K562 (cell line): ENCODE data around the gene TMEM202. TPM values are rescaled to one million over a fixed set of nuclear protein-coding genes. Genes with fewer than 3 reads are reported as not detected.

Experiments
- ATAC-seq: fragments of 200-7000 bp; cut with Tn5 transposase; 3 replicates; pipeline ENCODE4 v1.9.1; 2020; ENCODE audit warnings: moderate library complexity
- BruUV-seq: library from RNA; stranded (reverse); fragments of 400-500 nt; replicated peaks from 2 replicates; lab custom pipeline; 2021; lab: Mats Ljungman, UMichigan
- CTCF ChIA-PET: fragments of 300-600 bp; formaldehyde crosslinking; extraction: SDS; loops from one replicate; lab custom pipeline; 2021; ENCODE audit warnings: low intra/inter-chr PET ratio; lab: Yijun Ruan, JAX
- POLR2A ChIA-PET: fragments of 300-600, 350-650 bp; sonication (Branson Sonifier 250); formaldehyde crosslinking; extraction: SDS; loops from one replicate; lab custom pipeline; 2021; ENCODE audit warnings: antibody characterized with exemption, inconsistent platforms; lab: Yijun Ruan, JAX
- DNase-seq, 4 experiments: peaks; one replicate each; pipeline versions ENCODE4 v3.0.0 to v3.0.0-alpha.2; 2011 to 2018; ENCODE audit warnings: low spot score in 3 of 4, mixed read lengths in 3 of 4; ENCODE audit errors: extremely low read depth in 1 of 4
- FAIRE-seq: peaks from 2 replicates; lab custom pipeline; 2011; peaks lifted over from hg19 to GRCh38; lab: Jason Lieb, UNC
- H2AFZ ChIP-seq: 2 replicates; pipeline ENCODE4 v1.6.0; 2011; ENCODE audit warnings: low read depth, low read length, control low read depth, inconsistent platforms
- H3K27ac ChIP-seq: fragments of 200-600 bp; 3 replicates; pipeline ENCODE4 v1.8.0; 2011; ENCODE audit warnings: low read depth, mild to moderate bottlenecking, control low read depth, inconsistent platforms, low read length, moderate library complexity, mixed read lengths; ENCODE audit errors: extremely low read depth
- H3K27me3 ChIP-seq, 2 experiments: fragments of 300-600 bp in 1 of 2; 2 replicates in 1 of 2; 3 replicates in 1 of 2; pipeline versions ENCODE4 v1.6.0 to v1.8.0; 2011; ENCODE audit warnings: inconsistent platforms in 2 of 2, low read length in 2 of 2, mild to moderate bottlenecking in 1 of 2, mixed read lengths in 1 of 2, moderate library complexity in 1 of 2; ENCODE audit not compliant: control insufficient read depth in 2 of 2, insufficient read depth in 2 of 2
- H3K36me3 ChIP-seq: fragments of 300-600 bp; 3 replicates; pipeline ENCODE4 v1.8.0; 2011; ENCODE audit warnings: mild to moderate bottlenecking, low read length, inconsistent platforms; ENCODE audit not compliant: control insufficient read depth, insufficient read depth
- H3K4me1 ChIP-seq, 2 experiments: fragments of 200-600 bp in 1 of 2; replicated peaks in 1 of 2; 2 replicates in 1 of 2; 3 replicates in 1 of 2; pipeline versions ENCODE4 v1.5.1 to v1.8.0; 2011; ENCODE audit warnings: inconsistent platforms in 2 of 2, low read length in 2 of 2, mild to moderate bottlenecking in 1 of 2, mixed read lengths in 1 of 2, moderate library complexity in 1 of 2; ENCODE audit not compliant: control insufficient read depth in 2 of 2, insufficient read depth in 2 of 2
- H3K4me2 ChIP-seq: 2 replicates; pipeline ENCODE4 v1.6.1; 2011; ENCODE audit warnings: low read length, control low read depth, inconsistent platforms, mixed read lengths; ENCODE audit not compliant: insufficient read depth
- H3K4me3 ChIP-seq: fragments of 200-600 bp; sonication (generic), shearing (Covaris generic); 2 replicates; pipeline ENCODE4 v1.5.1; 2016; ENCODE audit warnings: control low read depth, inconsistent platforms
- H3K79me2 ChIP-seq: fragments of 200-600 bp; 3 replicates; pipeline ENCODE4 v1.8.0; 2011; ENCODE audit warnings: low read length, inconsistent platforms; ENCODE audit not compliant: control insufficient read depth, insufficient read depth
- H3K9ac ChIP-seq, 2 experiments: 2 replicates each; pipeline versions ENCODE4 v1.6.0 to v1.6.1; 2011; ENCODE audit warnings: low read depth in 2 of 2, low read length in 2 of 2, control low read depth in 1 of 2, inconsistent platforms in 1 of 2, mild to moderate bottlenecking in 1 of 2, mixed read lengths in 1 of 2; ENCODE audit not compliant: insufficient read depth in 1 of 2
- H3K9me1 ChIP-seq: one replicate; pipeline ENCODE4 v1.6.0; 2011; ENCODE audit warnings: inconsistent platforms, mild to moderate bottlenecking, low read length, moderate library complexity; ENCODE audit not compliant: control insufficient read depth, insufficient read depth
- H3K9me3 ChIP-seq: replicated peaks from 2 replicates; pipeline ENCODE4 v1.5.1; 2011; ENCODE audit warnings: low read depth, low read length, inconsistent platforms; ENCODE audit not compliant: control insufficient read depth, insufficient read depth
- H4K20me1 ChIP-seq: replicated peaks from 2 replicates; pipeline ENCODE4 v1.6.1; 2011; ENCODE audit warnings: low read length, inconsistent platforms, mixed read lengths; ENCODE audit not compliant: control insufficient read depth, insufficient read depth
- HDAC1 ChIP-seq, 2 experiments: fragments of 450-650 bp; IDR thresholded peaks; 2 replicates each; pipeline ENCODE4 v1.6.1; 2016 to 2017; ENCODE audit warnings: inconsistent platforms in 1 of 2, mild to moderate bottlenecking in 1 of 2, moderate library complexity in 1 of 2
- HIVEP1 ChIP-seq: fragments of 250-450 bp; sonication (Bioruptor Pico); IDR thresholded peaks from 2 replicates; pipeline ENCODE4 v1.4.0; 2020; ENCODE audit warnings: mild to moderate bottlenecking
- JUN ChIP-seq, 2 experiments: sonication (generic) in 1 of 2; formaldehyde crosslinking in 1 of 2; IDR thresholded peaks; 2 replicates each; pipeline versions ENCODE4 v1.6.1 to v1.8.0; 2012 to 2022; ENCODE audit warnings: borderline replicate concordance in 2 of 2, mild to moderate bottlenecking in 2 of 2, improper control_type of control experiment in 1 of 2, low read depth in 1 of 2, low read length in 1 of 2, missing genetic modification reagents in 1 of 2
- MECOM ChIP-seq: fragments of 250-450 bp; sonication (Bioruptor Pico); IDR thresholded peaks from 2 replicates; pipeline ENCODE4 v1.8.0; 2022; ENCODE audit warnings: inconsistent platforms
- SNIP1 ChIP-seq: fragments of 450-650 bp; IDR thresholded peaks from 2 replicates; pipeline ENCODE4 v1.7.1; 2017; ENCODE audit warnings: low read depth, mild to moderate bottlenecking
- TAF1 ChIP-seq: IDR thresholded peaks from 2 replicates; pipeline ENCODE4 v1.6.1; 2011; ENCODE audit warnings: mild to moderate bottlenecking, low read length, moderate library complexity; ENCODE audit not compliant: insufficient read depth, control insufficient read depth, severe bottlenecking; ENCODE audit errors: extremely low read depth
- ZBED1 ChIP-seq: IDR thresholded peaks from 2 replicates; pipeline ENCODE4 v1.6.1; 2014
- ZFP30 ChIP-seq: fragments of 250-450 bp; sonication (Bioruptor Pico); IDR thresholded peaks from 2 replicates; pipeline ENCODE4 v1.8.0; 2022; ENCODE audit warnings: moderate library complexity, mild to moderate bottlenecking, inconsistent platforms, borderline replicate concordance
- ZNF134 ChIP-seq: fragments of 250-450 bp; sonication (Bioruptor Pico); conservative IDR thresholded peaks from 2 replicates; pipeline ENCODE4 v1.4.0; 2020
- ZNF41 ChIP-seq: fragments of 250-450 bp; sonication (Bioruptor Pico); conservative IDR thresholded peaks from 2 replicates; pipeline ENCODE4 v1.4.0; 2020; ENCODE audit warnings: mild to moderate bottlenecking
- WGBS: fragments of 100-300 bp; shearing (Covaris generic); methylation state at CpG from one replicate; pipeline ENCODE4 v1.1.6; 2016; ENCODE audit warnings: low coverage, mixed read lengths; ENCODE audit not compliant: insufficient coverage; ENCODE audit errors: missing lambda C conversion rate; 5-methylcytosine and 5-hydroxymethylcytosine counted together
- in situ Hi-C: fragments of 300-500 bp; cut with MboI; formaldehyde crosslinking; loops from 4 replicates; pipeline ENCODE4 v1.15.0; 2018; ENCODE audit warnings: inconsistent platforms, mixed read lengths
- intact Hi-C: fragments of 100-400 bp; cut with micrococcal nuclease; formaldehyde crosslinking; loops from 2 replicates; pipeline ENCODE4 v1.14.2; 2022
- polyA plus RNA-seq, 8 experiments: library from polyadenylated mRNA; depleted of rRNA in 4 of 8; stranded (reverse) in 5 of 8; unstranded in 3 of 8; fragments of >200 nt; fragmentation: Nextera tagmentation in 2 of 8; fragmentation: Illumina TruSeq in 1 of 8; extraction: Ambion mirVana in 2 of 8; extraction: Trizol in 1 of 8; gene quantifications; 2 replicates each; pipeline versions ENCODE4 v1.2.1 to v1.2.3, GENCODE V29; 2011 to 2014; ENCODE audit warnings: inconsistent platforms in 1 of 8, missing spikeins in 1 of 8
- total RNA-seq, 7 experiments: library from RNA; depleted of rRNA in 6 of 7; stranded (reverse); fragments of >200 nt in 6 of 7; fragmentation: Illumina TruSeq in 2 of 7; extraction: Trizol in 2 of 7; gene quantifications; 2 replicates each; pipeline versions ENCODE4 v1.2.1 to v1.2.3, GENCODE V29; 2011 to 2021; ENCODE audit warnings: low replicate concordance in 1 of 7
- TF ChIP-seq, protein P1 (sequence below): fragments of 450-650 bp; formaldehyde crosslinking; IDR thresholded peaks from 2 replicates; pipeline ENCODE4 v1.4.0; 2022; ENCODE audit warnings: mild to moderate bottlenecking, moderate library complexity
- TF ChIP-seq, protein P2 (sequence below): IDR thresholded peaks from 2 replicates; pipeline ENCODE4 v1.6.1; 2011; ENCODE audit not compliant: insufficient read length; ENCODE audit errors: extremely low read depth

Gene TMEM202
- total and polyA plus RNA-seq, 9 of the 15 experiments (the other 6 are each of a cell fraction or from before 2014, with no cell fraction given) = not detected

- TF ChIP-seq, protein P1, sequence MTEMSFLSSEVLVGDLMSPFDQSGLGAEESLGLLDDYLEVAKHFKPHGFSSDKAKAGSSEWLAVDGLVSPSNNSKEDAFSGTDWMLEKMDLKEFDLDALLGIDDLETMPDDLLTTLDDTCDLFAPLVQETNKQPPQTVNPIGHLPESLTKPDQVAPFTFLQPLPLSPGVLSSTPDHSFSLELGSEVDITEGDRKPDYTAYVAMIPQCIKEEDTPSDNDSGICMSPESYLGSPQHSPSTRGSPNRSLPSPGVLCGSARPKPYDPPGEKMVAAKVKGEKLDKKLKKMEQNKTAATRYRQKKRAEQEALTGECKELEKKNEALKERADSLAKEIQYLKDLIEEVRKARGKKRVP (CRISPR knock-in tag) = no peak
- TF ChIP-seq MECOM (no peak), HIVEP1 (CRISPR knock-in tag) (no peak), ZFP30 (CRISPR knock-in tag) (no peak)
- TF ChIP-seq, all 486 proteins: peak for 0
These were observed 23.4 kb downstream of the TMEM202 start (continued) for GRCh38 chr15:72421484-72421883.

- ChIA-PET CTCF (no interaction called here), POLR2A (no interaction called here)
- H4K20me1 ChIP-seq = no peaks in the 10 kb centered on the region
- ATAC-seq (no peak), FAIRE-seq (no peak), DNase-seq (no peak)
- H3K4me3 ChIP-seq = no peak overlapping the region
- intact Hi-C loops = no loop called here
- 0% methylated on average over 2 of the region's 2 CpGs for WGBS
- no peaks in the 10 kb centered on the region for H3K4me1 ChIP-seq
- in situ Hi-C loops = no loop called here
- H3K9ac ChIP-seq = no peak overlapping the region
- H3K27me3 ChIP-seq = no peaks in the 10 kb centered on the region
- no peak overlapping the region for H3K27ac ChIP-seq
- no peak overlapping the region for H3K4me2 ChIP-seq
- TF ChIP-seq HDAC1 (IDR thresholded peaks at IDR 0.05) (no peak), TAF1 (no peak), JUN (IDR thresholded peaks at IDR 0.05; ENCODE audit: borderline replicate concordance, low read depth, low read length) (no peak), JUN (CRISPR knock-in tag; IDR thresholded peaks at IDR 0.05; ENCODE audit: borderline replicate concordance) (no peak), ZNF134 (no peak), ZNF41 (CRISPR knock-in tag) (no peak), SNIP1 (no peak), ZBED1 (no peak)
- TF ChIP-seq, protein P2, sequence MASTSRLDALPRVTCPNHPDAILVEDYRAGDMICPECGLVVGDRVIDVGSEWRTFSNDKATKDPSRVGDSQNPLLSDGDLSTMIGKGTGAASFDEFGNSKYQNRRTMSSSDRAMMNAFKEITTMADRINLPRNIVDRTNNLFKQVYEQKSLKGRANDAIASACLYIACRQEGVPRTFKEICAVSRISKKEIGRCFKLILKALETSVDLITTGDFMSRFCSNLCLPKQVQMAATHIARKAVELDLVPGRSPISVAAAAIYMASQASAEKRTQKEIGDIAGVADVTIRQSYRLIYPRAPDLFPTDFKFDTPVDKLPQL = no peak
- BruUV-seq = no TSS peak
- no peaks in the 10 kb centered on the region for H3K36me3 ChIP-seq
- H3K79me2 ChIP-seq = no peaks in the 10 kb centered on the region
- H3K9me1 ChIP-seq = no peaks in the 10 kb centered on the region
- H2AFZ ChIP-seq = no peak overlapping the region
- no peaks in the 10 kb centered on the region; the same call in none of the 2 replicates for H3K9me3 ChIP-seq
These were observed 25.2 kb downstream of the TMEM202 start for GRCh38 chr15:72423256-72423655.
